Left lung (tissue), 10 donors: ENCODE measurements around the gene OR10W1. TPM values are rescaled to one million over a fixed set of nuclear protein-coding genes. Genes with fewer than 3 reads are reported as not detected.
A peak's percentile ranks its signal among the peaks of the same experiment; 100 is the strongest.

ENCODE experiments used
- ATAC-seq: fragments of 200-7000 bp; cut with Tn5 transposase; one replicate; pipeline ENCODE4 v1.9.1; 2020; ENCODE audit warnings: moderate library complexity
- DNase-seq, 4 donors: peaks; one replicate each; pipeline ENCODE4 v3.0.0-alpha.2; 2013 to 2020
- H3K27ac ChIP-seq, 2 donors: fragments of 200-600 bp; sonication (generic) in 1 of 2; one replicate each; pipeline versions ENCODE4 v1.5.0 to v1.8.0; 2020 to 2021
- H3K27me3 ChIP-seq, 2 donors: fragments of 200-600 bp; sonication (generic) in 1 of 2; one replicate each; pipeline versions ENCODE4 v1.5.0 to v1.8.0; 2020 to 2021
- H3K36me3 ChIP-seq, 2 donors: fragments of 200-600 bp; sonication (generic) in 1 of 2; one replicate each; pipeline versions ENCODE4 v1.5.0 to v1.8.0; 2020 to 2021
- H3K4me1 ChIP-seq, 2 donors: fragments of 200-600 bp; one replicate each; pipeline ENCODE4 v1.8.0; 2021
- H3K4me3 ChIP-seq, 2 donors: fragments of 200-600 bp; sonication (generic) in 1 of 2; one replicate each; pipeline versions ENCODE4 v1.5.0 to v1.8.0; 2020 to 2021; ENCODE audit warnings: mild to moderate bottlenecking in 1 of 2
- H3K9me3 ChIP-seq, 2 donors: fragments of 200-600 bp; sonication (generic) in 1 of 2; one replicate each; pipeline versions ENCODE4 v1.5.0 to v1.8.0; 2020 to 2021
- CTCF ChIP-seq, 2 donors: fragments of 200-600 bp; sonication (generic) in 1 of 2; IDR thresholded peaks; one replicate each; pipeline versions ENCODE4 v1.5.0 to v1.8.0; 2021; ENCODE audit warnings: antibody characterized with exemption in 2 of 2
- intact Hi-C, 2 donors: fragments of 100-400 bp; cut with DNase I; formaldehyde crosslinking; loops; one replicate each; pipeline versions ENCODE4 v1.11.2 to v1.14.2; 2022
- polyA plus RNA-seq, 6 donors: library from polyadenylated mRNA; unstranded; fragments of 120-200 nt; gene quantifications; one replicate each; pipeline ENCODE4 v1.2.1, GENCODE V29; 2013; ENCODE audit not compliant: insufficient read length in 6 of 6
- total RNA-seq, 2 donors: library from RNA; stranded (reverse); fragmentation: NEBNext Ultra II Directional; extraction: Animal tissue kit (Norgen Biotek cat#: 25700); gene quantifications; one replicate each; pipeline ENCODE4 v1.2.1, GENCODE V29; 2021
- donor health status: DM: no; HTN: yes; CAD: no.
- donor health status: DM: no; HTN: no; CAD: no.

The OR10W1 gene
- total and polyA plus RNA-seq, 8 donors, result not detected

- DNase-seq (peak in 1 of 4 donors; percentile 1), ATAC-seq (peak; percentile 50)
- no peak overlapping the region for H3K4me3 ChIP-seq
- H3K27me3 ChIP-seq, result no peaks in the 10 kb centered on the region
- no peaks in the 10 kb centered on the region for H3K4me1 ChIP-seq
- H3K9me3 ChIP-seq, result peaks cover 0 to 4% of the 10 kb centered on the region in 2 donors
- H3K36me3 ChIP-seq, result no peaks in the 10 kb centered on the region
- TF ChIP-seq CTCF (IDR thresholded peaks at IDR 0.05), result peak; percentile 25 to 33
- no peak overlapping the region for H3K27ac ChIP-seq
- intact Hi-C loops, result no loop called here
Observed at GRCh38 chr11:58286249-58286648, 18.2 kb upstream of the OR10W1 start.

DNA sequence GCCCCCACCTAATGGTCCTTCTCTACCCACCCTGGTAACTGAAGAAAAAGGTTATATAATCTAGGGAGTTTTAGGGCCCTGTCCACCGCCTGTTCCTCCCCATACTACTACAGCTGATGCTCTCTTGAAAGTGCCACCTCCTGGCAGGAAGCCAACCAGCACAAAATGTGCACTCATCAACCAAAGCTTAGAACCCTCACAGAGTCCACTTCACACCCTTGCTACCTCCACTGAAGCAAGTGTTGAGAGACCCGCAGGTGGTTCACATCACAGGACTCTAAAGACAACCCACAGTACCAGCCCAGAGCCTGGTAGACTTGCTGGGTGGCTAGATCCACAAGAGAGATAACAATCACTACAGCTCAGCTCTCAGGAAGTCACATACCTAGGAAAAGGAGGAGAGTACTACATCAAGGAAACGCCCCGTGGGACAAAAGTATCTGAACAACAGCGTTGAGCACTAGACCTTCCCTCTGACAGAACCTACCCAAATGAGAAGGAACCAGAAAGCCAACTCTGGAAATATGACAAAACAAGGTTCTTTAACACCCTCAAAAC is 17.5 kb upstream of the OR10W1 start:
- TF ChIP-seq CTCF (IDR thresholded peaks at IDR 0.05), result no peak
- ATAC-seq, result no peak
- intact Hi-C loops, result no loop called here

DNA sequence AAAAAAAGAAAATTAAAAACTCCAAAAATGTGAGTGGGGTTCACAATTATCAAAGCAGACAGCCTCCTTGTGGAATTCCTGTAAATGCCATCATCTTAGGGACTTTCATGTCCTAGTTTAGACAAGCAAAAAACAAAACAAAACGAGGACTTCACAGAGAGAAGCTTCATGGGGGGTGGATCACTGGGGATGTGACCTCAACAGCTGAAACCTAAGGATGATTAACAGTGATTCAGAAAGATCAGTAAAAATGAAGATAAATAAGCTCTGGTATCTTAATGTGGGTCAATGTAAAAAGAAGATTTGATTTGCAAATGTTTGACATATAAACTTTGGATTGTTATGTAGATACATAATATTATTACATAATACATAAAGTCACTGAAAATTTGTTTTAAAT is 8.1 kb upstream of the OR10W1 start:
- Histone ChIP-seq H3K9me3 (peaks cover 0 to 7% of the 10 kb centered on the region in 2 donors), H3K4me3 (no peak overlapping the region), H3K27ac (no peak overlapping the region), H3K36me3 (no peaks in the 10 kb centered on the region), H3K4me1 (no peaks in the 10 kb centered on the region), H3K27me3 (no peaks in the 10 kb centered on the region)
- no peak for TF ChIP-seq CTCF (IDR thresholded peaks at IDR 0.05)
- DNase-seq (no peak), ATAC-seq (no peak)
- intact Hi-C loops, result no loop called here

More for the DNA sequence above, 17.5 kb upstream of the OR10W1 start:
- no peaks in the 10 kb centered on the region for H3K4me1 ChIP-seq
- H3K27ac ChIP-seq, result no peak overlapping the region
- no peak for DNase-seq
- H3K9me3 ChIP-seq, result peaks cover 0 to 4% of the 10 kb centered on the region in 2 donors
- H3K4me3 ChIP-seq, result no peak overlapping the region
- no peaks in the 10 kb centered on the region for H3K36me3 ChIP-seq
- no peaks in the 10 kb centered on the region for H3K27me3 ChIP-seq

DNA sequence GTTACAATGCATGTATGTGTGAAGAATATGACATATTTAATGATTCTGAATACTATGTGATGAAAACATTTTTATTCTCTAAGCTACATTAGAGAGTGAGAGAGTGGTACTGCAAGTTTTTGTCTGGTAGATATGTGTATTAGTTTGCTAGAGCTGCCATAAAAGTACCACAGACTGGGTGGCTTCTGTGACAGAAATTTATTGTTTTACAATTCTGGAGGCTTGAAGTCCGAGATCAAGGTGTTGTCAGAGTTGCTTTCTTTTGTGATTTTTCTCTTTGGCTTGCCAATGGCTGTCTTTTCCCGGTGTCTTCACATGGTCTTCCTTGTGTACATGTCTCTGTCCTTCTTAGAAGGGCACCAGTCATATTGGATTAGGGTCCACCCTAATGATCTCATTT is 6.9 kb upstream of the OR10W1 start:
- H3K36me3 ChIP-seq, result no peaks in the 10 kb centered on the region
- H3K9me3 ChIP-seq, result peaks cover 0 to 7% of the 10 kb centered on the region in 2 donors
- no peak overlapping the region for H3K4me3 ChIP-seq
- intact Hi-C loops, result no loop called here
- H3K27ac ChIP-seq, result no peak overlapping the region
- no peaks in the 10 kb centered on the region for H3K4me1 ChIP-seq
- DNase-seq, result no peak
- ATAC-seq, result no peak
- no peaks in the 10 kb centered on the region for H3K27me3 ChIP-seq
- TF ChIP-seq CTCF (IDR thresholded peaks at IDR 0.05), result no peak

DNA sequence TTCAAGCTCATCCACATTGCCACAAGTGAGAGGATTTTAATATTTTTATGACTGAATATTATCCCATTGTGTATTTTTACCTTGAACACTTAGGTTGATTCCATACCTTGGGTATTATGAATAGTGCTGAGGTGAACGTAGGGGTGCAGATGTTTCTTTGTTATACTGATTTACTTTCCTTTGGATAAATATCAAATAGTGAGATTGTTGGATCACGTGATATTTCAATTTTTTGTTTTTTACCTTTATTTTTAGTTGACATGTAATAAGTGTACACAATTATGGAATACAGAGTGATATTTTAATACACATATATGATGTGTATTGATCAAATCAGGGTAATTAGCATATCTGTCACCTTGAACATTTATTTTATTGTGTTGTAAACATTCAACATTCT is 8.1 kb downstream of the OR10W1 start:
- Histone ChIP-seq H3K36me3 (no peaks in the 10 kb centered on the region), H3K4me3 (no peak overlapping the region), H3K4me1 (no peaks in the 10 kb centered on the region), H3K27ac (no peak overlapping the region), H3K27me3 (no peaks in the 10 kb centered on the region), H3K9me3 (peaks cover 0 to 18% of the 10 kb centered on the region in 2 donors)
- DNase-seq (no peak), ATAC-seq (no peak)
- TF ChIP-seq CTCF (IDR thresholded peaks at IDR 0.05), result no peak
- intact Hi-C loops, result no loop called here
